Glutamatergic neuron (in vitro differentiated cells): ENCODE measurements around the gene BAG3. TPM values are rescaled to one million over a fixed set of nuclear protein-coding genes. Genes with fewer than 3 reads are reported as not detected.

Source experiments
- DNase-seq: peaks from one replicate; pipeline ENCODE4 v3.0.0; 2022
- H3K27ac Mint-ChIP-seq: one replicate; pipeline ENCODE4 v1.8.0; 2020; ENCODE audit warnings: mild to moderate bottlenecking, mixed read lengths, inconsistent platforms; ENCODE audit not compliant: unreplicated experiment
- H3K27me3 Mint-ChIP-seq: one replicate; pipeline ENCODE4 v1.8.0; 2020; ENCODE audit warnings: mild to moderate bottlenecking, moderate library complexity, mixed read lengths, inconsistent platforms; ENCODE audit not compliant: unreplicated experiment
- H3K36me3 Mint-ChIP-seq: one replicate; pipeline ENCODE4 v1.8.0; 2020; ENCODE audit warnings: mild to moderate bottlenecking, mixed read lengths, inconsistent platforms; ENCODE audit not compliant: unreplicated experiment
- H3K4me1 Mint-ChIP-seq: one replicate; pipeline ENCODE4 v1.8.0; 2020; ENCODE audit warnings: mild to moderate bottlenecking, low read depth, mixed read lengths, inconsistent platforms; ENCODE audit not compliant: unreplicated experiment
- H3K4me3 Mint-ChIP-seq: one replicate; pipeline ENCODE4 v1.8.0; 2020; ENCODE audit warnings: mild to moderate bottlenecking, mixed read lengths, inconsistent platforms; ENCODE audit not compliant: unreplicated experiment
- H3K9me3 Mint-ChIP-seq: one replicate; pipeline ENCODE4 v1.8.0; 2020; ENCODE audit warnings: mild to moderate bottlenecking, moderate library complexity, mixed read lengths, inconsistent platforms; ENCODE audit not compliant: unreplicated experiment
- total RNA-seq: library from RNA; stranded (reverse); fragmentation: NEBNext Ultra II Directional; extraction: Animal tissue kit (Norgen Biotek cat#: 25700); gene quantifications from one replicate; pipeline ENCODE4 v1.2.1, GENCODE V29; 2021; ENCODE audit not compliant: unreplicated experiment
- TF ChIP-seq, protein P1 (sequence below): fragments of 200-600 bp; sonication (generic); IDR thresholded peaks from one replicate; pipeline ENCODE4 v1.5.0; 2021; ENCODE audit not compliant: partially characterized antibody, unreplicated experiment

Gene BAG3
- total RNA-seq, 1 donor from 2014 or later: 15.7 TPM

DNA sequence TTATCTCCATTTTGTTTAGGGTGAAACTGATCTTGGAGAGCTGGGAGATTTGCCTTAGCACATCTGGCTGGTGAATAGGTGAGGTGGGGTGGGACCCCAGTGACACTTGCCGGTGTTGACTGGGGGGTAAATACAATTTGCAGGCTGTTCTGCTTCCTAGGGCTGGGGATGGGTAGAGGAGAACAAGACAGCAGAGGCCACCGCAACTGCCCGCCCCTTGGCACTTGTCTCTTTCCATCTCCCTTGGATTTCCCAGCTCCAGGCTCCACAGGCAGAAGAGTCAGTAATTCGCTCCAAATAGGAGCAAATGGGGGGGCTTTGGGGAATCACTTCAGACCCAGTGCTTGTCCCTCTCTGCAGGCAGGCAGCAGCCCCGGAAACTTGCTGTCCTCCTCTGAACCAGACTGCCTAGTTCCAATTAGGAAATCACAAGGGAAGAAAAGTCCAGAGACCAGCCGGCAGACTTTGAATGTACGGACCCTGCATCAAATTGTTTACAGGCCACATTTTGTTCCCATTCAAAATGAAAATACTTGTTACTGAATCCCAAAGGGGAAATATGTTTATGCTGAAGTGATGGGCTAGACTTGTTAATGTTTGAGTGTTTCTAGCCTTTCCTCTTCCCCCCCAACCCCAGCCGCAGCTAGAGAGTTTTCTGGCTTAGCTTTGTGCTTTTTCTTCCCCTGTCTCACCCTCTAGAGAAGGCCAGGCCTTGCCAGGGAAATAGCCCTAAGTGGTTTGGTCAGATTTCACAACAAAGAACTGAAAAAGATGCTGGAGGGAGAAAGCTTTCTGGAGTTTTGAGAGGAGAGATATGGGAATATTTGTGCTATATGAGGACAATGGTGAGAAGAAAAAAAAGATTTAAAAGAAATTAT is 64.7 kb downstream of the BAG3 start:
- Mint-ChIP-seq H3K36me3 (peaks cover 11% of the 10 kb centered on the region), H3K4me1 (peaks cover 26% of the 10 kb centered on the region), H3K9me3 (peaks cover 10% of the 10 kb centered on the region), H3K27ac (peak overlapping the region; percentile 99), H3K4me3 (peak overlapping the region; percentile 63), H3K27me3 (peaks cover 6% of the 10 kb centered on the region)
- DNase-seq: no peak
- TF ChIP-seq, protein P1, sequence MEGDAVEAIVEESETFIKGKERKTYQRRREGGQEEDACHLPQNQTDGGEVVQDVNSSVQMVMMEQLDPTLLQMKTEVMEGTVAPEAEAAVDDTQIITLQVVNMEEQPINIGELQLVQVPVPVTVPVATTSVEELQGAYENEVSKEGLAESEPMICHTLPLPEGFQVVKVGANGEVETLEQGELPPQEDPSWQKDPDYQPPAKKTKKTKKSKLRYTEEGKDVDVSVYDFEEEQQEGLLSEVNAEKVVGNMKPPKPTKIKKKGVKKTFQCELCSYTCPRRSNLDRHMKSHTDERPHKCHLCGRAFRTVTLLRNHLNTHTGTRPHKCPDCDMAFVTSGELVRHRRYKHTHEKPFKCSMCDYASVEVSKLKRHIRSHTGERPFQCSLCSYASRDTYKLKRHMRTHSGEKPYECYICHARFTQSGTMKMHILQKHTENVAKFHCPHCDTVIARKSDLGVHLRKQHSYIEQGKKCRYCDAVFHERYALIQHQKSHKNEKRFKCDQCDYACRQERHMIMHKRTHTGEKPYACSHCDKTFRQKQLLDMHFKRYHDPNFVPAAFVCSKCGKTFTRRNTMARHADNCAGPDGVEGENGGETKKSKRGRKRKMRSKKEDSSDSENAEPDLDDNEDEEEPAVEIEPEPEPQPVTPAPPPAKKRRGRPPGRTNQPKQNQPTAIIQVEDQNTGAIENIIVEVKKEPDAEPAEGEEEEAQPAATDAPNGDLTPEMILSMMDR: no peak

DNA sequence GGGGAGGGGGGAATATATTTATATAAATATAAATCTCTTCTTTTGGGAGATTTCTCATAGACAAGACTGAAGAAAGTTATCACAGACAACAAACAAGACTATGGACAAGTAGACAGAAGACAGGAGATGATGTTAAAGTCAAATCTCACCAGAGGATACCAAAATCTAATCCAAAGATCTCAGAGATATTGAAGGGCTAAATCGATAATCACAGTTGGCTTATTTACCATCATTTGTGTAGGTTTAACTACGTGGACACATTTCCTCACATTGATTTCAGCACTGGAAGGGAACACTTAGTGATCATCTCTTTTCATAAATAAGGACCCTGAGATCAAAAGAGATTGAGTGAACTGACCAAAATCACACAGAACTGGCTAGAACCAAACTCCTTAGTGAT is 72.0 kb downstream of the BAG3 start:
- H3K4me3 Mint-ChIP-seq: peak overlapping the region; percentile 13

DNA sequence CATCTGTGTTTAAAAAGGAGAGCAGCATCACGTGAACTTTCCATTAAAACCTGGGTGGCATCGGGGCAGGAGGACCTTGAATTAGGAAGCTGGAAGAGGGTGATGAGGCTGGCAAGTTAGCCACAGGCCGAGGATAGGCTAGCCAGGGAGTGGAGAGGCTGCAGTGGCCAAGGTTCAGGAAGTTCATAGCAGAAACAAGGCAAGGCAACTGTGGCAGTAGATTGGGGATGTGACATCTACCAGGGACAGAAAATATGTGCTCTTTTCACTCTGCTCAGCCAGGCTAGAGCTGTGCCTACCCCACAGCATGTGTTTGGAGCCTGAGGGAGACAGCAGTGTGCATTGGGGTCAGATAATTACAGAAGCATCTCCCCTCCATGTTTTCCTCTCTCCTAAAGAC is 72.4 kb downstream of the BAG3 start:
- peaks cover 11% of the 10 kb centered on the region for H3K36me3 Mint-ChIP-seq
- H3K27ac Mint-ChIP-seq: peak overlapping the region; percentile 95
- peaks cover 35% of the 10 kb centered on the region for H3K4me1 Mint-ChIP-seq
- no peak for DNase-seq
- H3K27me3 Mint-ChIP-seq: peaks cover 9% of the 10 kb centered on the region
- peaks cover 20% of the 10 kb centered on the region for H3K9me3 Mint-ChIP-seq
- peak overlapping the region; percentile 13 for H3K4me3 Mint-ChIP-seq
- TF ChIP-seq, protein P1: no peak

More for the DNA sequence above, 72.0 kb downstream of the BAG3 start:
- peaks cover 9% of the 10 kb centered on the region for H3K27me3 Mint-ChIP-seq
- H3K36me3 Mint-ChIP-seq: peaks cover 11% of the 10 kb centered on the region
- H3K4me1 Mint-ChIP-seq: peaks cover 32% of the 10 kb centered on the region
- TF ChIP-seq, protein P1: no peak
- peak overlapping the region; percentile 95 for H3K27ac Mint-ChIP-seq
- DNase-seq: no peak
- H3K9me3 Mint-ChIP-seq: peaks cover 20% of the 10 kb centered on the region

DNA sequence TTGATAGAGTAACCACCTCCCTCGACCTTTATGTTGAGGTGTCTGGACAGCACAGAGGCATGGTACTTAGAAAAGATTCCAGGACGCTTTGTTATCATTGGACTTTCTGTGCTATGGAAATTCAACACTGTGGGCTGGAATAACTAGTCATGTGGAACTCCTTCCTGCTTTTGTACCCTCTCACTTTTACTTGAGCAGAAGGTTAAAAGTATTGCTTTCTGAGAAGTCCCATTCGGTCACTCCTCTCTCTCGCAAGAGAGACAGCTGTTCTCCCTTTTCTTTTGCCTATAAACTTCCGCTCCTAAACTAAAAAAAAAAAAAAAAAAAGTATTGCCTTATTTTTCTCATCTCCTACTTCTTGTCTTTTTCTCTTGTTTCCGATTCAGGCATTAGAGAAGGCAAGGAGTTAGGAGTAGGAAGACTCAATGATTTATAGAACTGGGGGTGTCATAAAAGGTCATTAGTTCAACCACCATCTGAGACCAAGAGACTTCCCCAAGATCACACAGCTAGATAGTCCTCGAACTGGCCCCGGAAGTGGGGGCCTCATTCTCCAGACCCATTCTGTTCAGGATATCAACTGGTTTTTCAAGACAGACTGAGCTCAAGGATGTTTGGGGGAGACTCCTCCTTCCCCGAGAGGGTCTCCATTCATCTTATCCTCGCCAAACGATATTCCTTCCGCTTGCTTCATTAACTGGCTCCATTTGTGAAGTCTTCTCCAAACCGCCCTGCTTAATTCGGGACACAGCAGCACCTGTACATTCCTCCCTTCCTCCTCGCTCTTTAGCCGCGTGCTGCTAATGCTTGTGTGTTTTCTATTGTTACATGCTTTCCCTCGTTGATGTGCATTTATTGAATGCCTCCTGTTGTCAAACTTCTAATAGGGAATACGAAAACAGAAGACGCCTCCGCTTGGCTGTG is 73.7 kb downstream of the BAG3 start:
- Mint-ChIP-seq H3K4me3 (peak overlapping the region; percentile 86), H3K27ac (peak overlapping the region; percentile 97), H3K4me1 (peaks cover 39% of the 10 kb centered on the region), H3K9me3 (peaks cover 20% of the 10 kb centered on the region), H3K27me3 (peaks cover 9% of the 10 kb centered on the region), H3K36me3 (peaks cover 7% of the 10 kb centered on the region)
- TF ChIP-seq, protein P1: no peak
- no peak for DNase-seq
